GM13976 (cell line): ENCODE results near the gene STAG1.

Experiments used
- DNase-seq: peaks from one replicate; pipeline ENCODE4 v3.0.0; 2012; ENCODE audit warnings: low spot score
- in situ Hi-C: fragments of 300-500 bp; cut with MboI; formaldehyde crosslinking; loops from one replicate; pipeline ENCODE4 v1.12.0; 2022; ENCODE audit warnings: low sequenced_read_pairs, mixed read lengths, inconsistent platforms; ENCODE audit not compliant: unreplicated experiment
- TF ChIP-seq, protein P1 (sequence below): IDR thresholded peaks from 2 replicates; pipeline ENCODE4 v1.5.1; 2012; ENCODE audit warnings: borderline replicate concordance, mild to moderate bottlenecking; ENCODE audit not compliant: insufficient read depth; ENCODE audit errors: extremely low read depth, missing control alignments, control extremely low read depth

The STAG1 gene

DNA sequence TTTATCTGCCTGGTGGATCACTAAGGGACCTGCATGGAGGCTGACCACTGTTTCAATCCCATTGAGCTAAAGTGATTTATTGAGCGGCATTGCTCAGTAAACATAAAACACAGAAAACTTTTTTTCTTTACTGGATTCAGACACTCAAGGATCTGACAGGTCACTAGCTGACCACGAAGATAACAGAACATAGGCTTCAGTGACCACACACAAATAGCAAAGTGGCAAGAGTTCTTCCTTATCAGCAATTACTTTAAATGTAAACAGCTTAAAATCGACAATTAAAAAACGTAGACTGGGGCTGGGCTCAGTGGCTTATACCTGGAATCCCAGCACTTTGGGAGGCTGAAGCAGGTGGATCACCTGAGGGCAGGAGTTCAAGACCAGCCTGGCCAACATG lies 48.7 kb downstream of the STAG1 start:
- TF ChIP-seq, protein P1, sequence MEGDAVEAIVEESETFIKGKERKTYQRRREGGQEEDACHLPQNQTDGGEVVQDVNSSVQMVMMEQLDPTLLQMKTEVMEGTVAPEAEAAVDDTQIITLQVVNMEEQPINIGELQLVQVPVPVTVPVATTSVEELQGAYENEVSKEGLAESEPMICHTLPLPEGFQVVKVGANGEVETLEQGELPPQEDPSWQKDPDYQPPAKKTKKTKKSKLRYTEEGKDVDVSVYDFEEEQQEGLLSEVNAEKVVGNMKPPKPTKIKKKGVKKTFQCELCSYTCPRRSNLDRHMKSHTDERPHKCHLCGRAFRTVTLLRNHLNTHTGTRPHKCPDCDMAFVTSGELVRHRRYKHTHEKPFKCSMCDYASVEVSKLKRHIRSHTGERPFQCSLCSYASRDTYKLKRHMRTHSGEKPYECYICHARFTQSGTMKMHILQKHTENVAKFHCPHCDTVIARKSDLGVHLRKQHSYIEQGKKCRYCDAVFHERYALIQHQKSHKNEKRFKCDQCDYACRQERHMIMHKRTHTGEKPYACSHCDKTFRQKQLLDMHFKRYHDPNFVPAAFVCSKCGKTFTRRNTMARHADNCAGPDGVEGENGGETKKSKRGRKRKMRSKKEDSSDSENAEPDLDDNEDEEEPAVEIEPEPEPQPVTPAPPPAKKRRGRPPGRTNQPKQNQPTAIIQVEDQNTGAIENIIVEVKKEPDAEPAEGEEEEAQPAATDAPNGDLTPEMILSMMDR, result no peak
- in situ Hi-C loops, result no loop called here
- no peak for DNase-seq

DNA sequence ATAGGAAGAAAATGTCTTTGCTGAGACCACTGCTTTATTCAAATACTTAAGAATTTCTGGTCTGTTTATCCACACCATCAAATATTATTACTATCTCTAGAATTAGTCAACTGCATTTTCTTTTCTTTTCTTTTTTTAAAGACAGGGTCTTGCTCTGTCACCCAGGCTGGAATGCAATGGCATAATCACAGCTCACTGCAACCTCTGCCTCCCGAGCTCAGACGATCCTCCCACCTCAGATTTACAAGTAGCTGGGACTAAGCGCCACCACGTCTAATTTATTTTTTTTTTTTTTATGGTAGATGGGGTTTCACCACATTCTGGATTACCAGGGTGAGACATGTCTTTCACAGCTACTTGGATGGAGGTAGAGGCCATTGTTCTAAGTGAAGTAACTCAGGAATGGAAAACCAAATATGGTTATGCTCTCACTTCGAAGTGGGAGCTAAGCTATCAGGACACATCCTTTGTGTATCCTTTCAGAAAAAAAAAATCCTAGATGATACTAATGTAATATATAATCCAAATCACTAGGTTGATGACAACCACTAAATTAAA lies 52.8 kb downstream of the STAG1 start:
- DNase-seq, result no peak
- in situ Hi-C loops, result no loop called here

DNA sequence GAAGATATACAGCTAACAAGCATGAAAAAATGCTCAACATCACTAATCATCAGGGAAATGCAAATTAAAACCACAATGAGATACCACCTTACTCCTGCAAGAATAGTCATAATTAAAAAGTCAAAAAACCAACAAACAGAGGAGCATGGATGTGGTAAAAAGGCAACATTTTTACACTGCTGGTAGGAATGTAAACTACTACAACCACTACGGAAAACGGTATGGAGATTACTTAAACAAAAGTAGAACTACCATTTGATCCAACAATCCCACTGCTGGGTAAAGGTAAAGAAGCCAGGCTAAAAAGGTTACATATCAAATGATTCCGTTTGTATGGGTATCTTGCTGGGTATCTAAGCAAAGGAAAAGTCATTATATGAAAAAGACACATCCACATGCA lies 53.8 kb downstream of the STAG1 start:
- no peak for DNase-seq
- in situ Hi-C loops, result no loop called here
- TF ChIP-seq, protein P1, result no peak

More for the DNA sequence above, 52.8 kb downstream of the STAG1 start:
- TF ChIP-seq, protein P1, result no peak

DNA sequence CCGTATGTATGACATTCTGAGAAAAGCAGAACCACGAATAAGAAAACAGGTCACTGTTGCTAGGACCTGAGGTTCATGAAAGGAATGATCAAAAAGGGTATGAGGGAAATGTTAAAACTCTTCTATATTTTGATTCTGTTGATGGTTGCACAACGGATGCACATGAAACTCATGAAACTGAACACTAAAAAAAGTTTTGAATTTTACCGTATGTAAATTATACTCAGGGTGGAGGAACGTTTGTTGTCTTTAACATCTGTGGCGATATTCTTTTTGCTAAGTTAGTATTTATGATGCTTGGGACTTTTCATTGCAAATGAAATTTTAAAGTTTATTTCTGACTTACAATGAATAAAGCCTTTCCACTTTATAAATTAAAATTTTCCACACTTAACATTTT lies 55.4 kb downstream of the STAG1 start:
- TF ChIP-seq, protein P1, result no peak
- no peak for DNase-seq
- in situ Hi-C loops, result no loop called here

DNA sequence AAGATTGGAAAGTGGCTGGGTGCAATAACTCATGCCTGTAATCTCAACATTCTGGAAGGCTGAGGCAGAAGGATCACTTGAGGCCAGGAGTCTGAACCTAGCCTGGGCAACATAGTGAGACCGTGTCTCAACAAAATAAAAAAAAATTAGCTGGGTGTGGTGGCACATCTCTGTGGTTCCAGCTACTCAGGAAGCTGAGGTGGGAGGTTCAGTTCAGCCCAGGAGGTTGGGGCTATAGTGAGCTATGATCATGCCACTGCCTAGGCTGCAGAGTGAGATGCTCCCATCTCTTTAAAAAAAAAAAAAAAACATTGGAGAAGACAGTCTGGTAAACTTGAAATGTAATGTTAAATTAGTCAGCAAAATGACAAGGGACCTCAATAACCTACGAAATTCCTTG lies 57.9 kb downstream of the STAG1 start:
- DNase-seq, result no peak
- TF ChIP-seq, protein P1, result no peak
- in situ Hi-C loops, result no loop called here

DNA sequence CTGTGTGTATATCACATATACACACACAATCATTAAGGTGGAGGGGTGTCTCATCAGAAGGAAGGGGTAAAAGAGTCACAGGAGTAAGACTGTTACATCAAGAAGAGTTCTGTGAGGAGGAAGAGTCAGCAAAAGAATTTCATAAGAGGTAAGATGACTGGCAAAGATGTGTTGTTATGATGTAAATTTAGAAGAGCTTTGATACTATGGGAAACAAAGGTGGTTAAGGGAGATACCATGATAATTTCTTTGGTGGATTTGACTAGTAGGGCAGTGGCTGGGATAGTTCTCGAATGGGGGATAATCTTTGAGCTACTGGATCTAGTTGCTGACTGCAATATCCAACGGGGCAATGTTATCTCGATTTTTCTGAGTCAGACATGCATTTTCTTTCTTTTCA lies 61.6 kb downstream of the STAG1 start:
- in situ Hi-C loops, result no loop called here
- TF ChIP-seq, protein P1, result no peak
- no peak for DNase-seq
